GM23338 (cell line): Measurements from ENCODE around the gene OCA2. TPM values are rescaled to one million over a fixed set of nuclear protein-coding genes. Genes with fewer than 3 reads are reported as not detected.

ENCODE experiments used
- ATAC-seq: fragments of 200-7000 bp; cut with Tn5 transposase; 3 replicates; pipeline ENCODE4 v1.9.1; 2020
- DNase-seq: peaks from one replicate; pipeline ENCODE4 v3.0.0-alpha.2; 2015; ENCODE audit warnings: low spot score
- H2AFZ ChIP-seq: fragments of 200-600 bp; sonication (generic); 2 replicates; pipeline ENCODE4 v1.8.0; 2016; ENCODE audit warnings: antibody characterized with exemption, mild to moderate bottlenecking, moderate library complexity
- H3F3A ChIP-seq: fragments of 200-600 bp; sonication (generic); replicated peaks from 2 replicates; pipeline ENCODE4 v1.8.0; 2017; ENCODE audit warnings: antibody characterized with exemption, mixed run types, low read depth
- H3K27ac ChIP-seq: fragments of 200-600 bp; sonication (generic); 2 replicates; pipeline ENCODE4 v1.6.1; 2016; ENCODE audit warnings: low read depth
- H3K27me3 ChIP-seq: fragments of 200-600 bp; sonication (generic); 2 replicates; pipeline ENCODE4 v1.8.0; 2016; ENCODE audit warnings: mild to moderate bottlenecking, mixed run types, moderate library complexity; ENCODE audit not compliant: insufficient read depth
- H3K36me3 ChIP-seq: fragments of 200-600 bp; sonication (generic); 2 replicates; pipeline ENCODE4 v1.8.0; 2016; ENCODE audit warnings: mild to moderate bottlenecking; ENCODE audit not compliant: insufficient read depth
- H3K4me1 ChIP-seq: fragments of 200-600 bp; sonication (generic); 2 replicates; pipeline ENCODE4 v1.8.0; 2016; ENCODE audit warnings: mild to moderate bottlenecking, moderate library complexity; ENCODE audit not compliant: insufficient read depth
- H3K4me2 ChIP-seq: fragments of 200-600 bp; sonication (generic); 2 replicates; pipeline ENCODE4 v1.7.1; 2017; ENCODE audit warnings: mixed run types
- H3K4me3 ChIP-seq: fragments of 200-600 bp; sonication (generic); 2 replicates; pipeline ENCODE4 v1.6.1; 2016; ENCODE audit warnings: mixed run types
- H3K79me2 ChIP-seq: fragments of 200-600 bp; sonication (generic); replicated peaks from 2 replicates; pipeline ENCODE4 v1.8.0; 2017; ENCODE audit warnings: mild to moderate bottlenecking; ENCODE audit not compliant: insufficient read depth
- H3K9me2 ChIP-seq: fragments of 200-600 bp; sonication (generic); 2 replicates; pipeline ENCODE4 v1.8.0; 2017; ENCODE audit not compliant: insufficient read depth
- H4K20me1 ChIP-seq: fragments of 200-600 bp; sonication (generic); replicated peaks from 2 replicates; pipeline ENCODE4 v1.8.0; 2017; ENCODE audit warnings: mild to moderate bottlenecking; ENCODE audit not compliant: insufficient read depth
- H3K27ac Mint-ChIP-seq: 2 replicates; pipeline ENCODE4 v1.8.0; 2020; ENCODE audit warnings: inconsistent platforms, mild to moderate bottlenecking, moderate library complexity, mixed read lengths
- H3K27me3 Mint-ChIP-seq: 3 replicates; pipeline ENCODE4 v1.8.0; 2022; ENCODE audit warnings: low read depth, mild to moderate bottlenecking, moderate library complexity, mixed read lengths, inconsistent platforms; ENCODE audit not compliant: insufficient read depth, poor library complexity
- H3K36me3 Mint-ChIP-seq: 3 replicates; pipeline ENCODE4 v1.8.0; 2021; ENCODE audit warnings: low read depth, mild to moderate bottlenecking, inconsistent platforms, moderate library complexity, mixed read lengths
- H3K4me1 Mint-ChIP-seq: 3 replicates; pipeline ENCODE4 v1.8.0; 2020; ENCODE audit warnings: mild to moderate bottlenecking, inconsistent platforms, mixed read lengths
- H3K4me3 Mint-ChIP-seq: 3 replicates; pipeline ENCODE4 v1.8.0; 2021; ENCODE audit warnings: moderate library complexity, mild to moderate bottlenecking, inconsistent platforms, mixed read lengths
- H3K9me3 Mint-ChIP-seq: 3 replicates; pipeline ENCODE4 v1.8.0; 2020; ENCODE audit warnings: moderate library complexity, mild to moderate bottlenecking, inconsistent platforms, mixed read lengths
- CREB1 ChIP-seq: fragments of 250-450 bp; sonication (Bioruptor Pico); IDR thresholded peaks from 2 replicates; pipeline ENCODE4 v1.5.0; 2020; ENCODE audit warnings: low read depth, mild to moderate bottlenecking, moderate library complexity
- EZH2phosphoT487 ChIP-seq: fragments of 200-600 bp; sonication (generic); IDR thresholded peaks from one replicate; pipeline ENCODE4 v1.8.1; 2018; ENCODE audit warnings: antibody characterized with exemption; ENCODE audit not compliant: unreplicated experiment
- NANOG ChIP-seq: IDR thresholded peaks from 2 replicates; pipeline ENCODE4 v1.6.1; 2016; ENCODE audit warnings: antibody characterized with exemption, borderline replicate concordance
- POLR2AphosphoS5 ChIP-seq: IDR thresholded peaks from 2 replicates; pipeline ENCODE4 v1.6.1; 2016; ENCODE audit warnings: antibody characterized with exemption, low read depth
- STAT1 ChIP-seq: IDR thresholded peaks from one replicate; pipeline ENCODE4 v1.6.1; 2016; ENCODE audit warnings: antibody characterized with exemption; ENCODE audit not compliant: unreplicated experiment
- polyA plus RNA-seq: library from polyadenylated mRNA; unstranded; fragments of >200 nt; fragmentation: Nextera tagmentation; extraction: Ambion mirVana; gene quantifications from 2 replicates; pipeline ENCODE4 v1.2.1, GENCODE V29; 2016
- total RNA-seq: library from RNA; depleted of rRNA; stranded (reverse); fragments of >200 nt; shearing (Covaris generic); gene quantifications from 2 replicates; pipeline ENCODE4 v1.2.3, GENCODE V29; 2014
- TF ChIP-seq, protein P1 (sequence below), 2 experiments: fragments of 200-600 bp in 1 of 2; sonication (generic) in 1 of 2; conservative IDR thresholded peaks; 2 replicates each; pipeline versions ENCODE4 v1.5.1 to v1.6.1; 2016 to 2017; ENCODE audit warnings: antibody characterized with exemption in 2 of 2, low read depth in 2 of 2, mild to moderate bottlenecking in 2 of 2, moderate library complexity in 1 of 2
- TF ChIP-seq, protein P2 (sequence below): IDR thresholded peaks from one replicate; pipeline ENCODE4 v1.6.1; 2018; ENCODE audit warnings: antibody characterized with exemption; ENCODE audit not compliant: unreplicated experiment

OCA2 gene
- total and polyA plus RNA-seq, 2 experiments from 2014 or later: 0.40 to 0.69 TPM

DNA sequence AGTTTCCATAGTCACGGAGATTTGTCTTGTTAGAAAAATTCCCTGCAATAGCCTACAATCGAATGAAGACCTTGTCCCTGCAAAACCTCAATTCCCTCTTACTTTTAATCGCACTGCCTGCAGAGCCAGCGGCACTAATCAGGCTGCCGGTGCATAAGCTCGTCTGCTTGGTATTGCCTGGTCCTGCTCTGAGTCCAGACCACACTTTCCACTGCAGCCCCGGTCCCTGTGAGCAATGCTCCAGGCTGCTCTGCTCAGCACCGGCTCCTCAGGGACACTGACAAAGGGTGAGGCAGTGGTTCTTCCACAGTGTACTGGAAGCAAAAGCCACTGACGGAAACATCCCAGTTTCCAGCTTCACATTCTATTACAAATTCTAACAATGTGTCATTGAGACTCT lies 164.3 kb downstream of the OCA2 start:
- H3K27me3 Mint-ChIP-seq: peaks cover 7% of the 10 kb centered on the region
- ATAC-seq (peak; percentile 66), DNase-seq (no peak)
- peaks cover 14% of the 10 kb centered on the region; the same call in 2 of the 3 replicates for H3K4me1 Mint-ChIP-seq
- no peak overlapping the region for H3K4me2 ChIP-seq
- no peaks in the 10 kb centered on the region; the same call in 1 of the 2 replicates for H3K36me3 ChIP-seq
- no peaks in the 10 kb centered on the region for H3K9me2 ChIP-seq
- no peak overlapping the region for H3K4me3 Mint-ChIP-seq
- H3K4me3 ChIP-seq: no peak overlapping the region
- H3K27ac Mint-ChIP-seq: no peak overlapping the region
- H2AFZ ChIP-seq: peak overlapping the region; percentile 32; the same call in 1 of the 2 replicates
- no peaks in the 10 kb centered on the region for H3F3A ChIP-seq
- no peaks in the 10 kb centered on the region for H3K79me2 ChIP-seq
- H3K36me3 Mint-ChIP-seq: peaks cover 12% of the 10 kb centered on the region
- peaks cover 24% of the 10 kb centered on the region for H3K9me3 Mint-ChIP-seq
- TF ChIP-seq, protein P1, sequence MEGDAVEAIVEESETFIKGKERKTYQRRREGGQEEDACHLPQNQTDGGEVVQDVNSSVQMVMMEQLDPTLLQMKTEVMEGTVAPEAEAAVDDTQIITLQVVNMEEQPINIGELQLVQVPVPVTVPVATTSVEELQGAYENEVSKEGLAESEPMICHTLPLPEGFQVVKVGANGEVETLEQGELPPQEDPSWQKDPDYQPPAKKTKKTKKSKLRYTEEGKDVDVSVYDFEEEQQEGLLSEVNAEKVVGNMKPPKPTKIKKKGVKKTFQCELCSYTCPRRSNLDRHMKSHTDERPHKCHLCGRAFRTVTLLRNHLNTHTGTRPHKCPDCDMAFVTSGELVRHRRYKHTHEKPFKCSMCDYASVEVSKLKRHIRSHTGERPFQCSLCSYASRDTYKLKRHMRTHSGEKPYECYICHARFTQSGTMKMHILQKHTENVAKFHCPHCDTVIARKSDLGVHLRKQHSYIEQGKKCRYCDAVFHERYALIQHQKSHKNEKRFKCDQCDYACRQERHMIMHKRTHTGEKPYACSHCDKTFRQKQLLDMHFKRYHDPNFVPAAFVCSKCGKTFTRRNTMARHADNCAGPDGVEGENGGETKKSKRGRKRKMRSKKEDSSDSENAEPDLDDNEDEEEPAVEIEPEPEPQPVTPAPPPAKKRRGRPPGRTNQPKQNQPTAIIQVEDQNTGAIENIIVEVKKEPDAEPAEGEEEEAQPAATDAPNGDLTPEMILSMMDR (conservative IDR thresholded peaks at IDR 0.05; ENCODE audit: low read depth in 2 of 2): no peak
- no peak for TF ChIP-seq POLR2AphosphoS5
- H3K4me1 ChIP-seq: peaks cover 13% of the 10 kb centered on the region
- H3K27me3 ChIP-seq: no peaks in the 10 kb centered on the region
- no peaks in the 10 kb centered on the region for H4K20me1 ChIP-seq
- H3K27ac ChIP-seq: no peak overlapping the region

DNA sequence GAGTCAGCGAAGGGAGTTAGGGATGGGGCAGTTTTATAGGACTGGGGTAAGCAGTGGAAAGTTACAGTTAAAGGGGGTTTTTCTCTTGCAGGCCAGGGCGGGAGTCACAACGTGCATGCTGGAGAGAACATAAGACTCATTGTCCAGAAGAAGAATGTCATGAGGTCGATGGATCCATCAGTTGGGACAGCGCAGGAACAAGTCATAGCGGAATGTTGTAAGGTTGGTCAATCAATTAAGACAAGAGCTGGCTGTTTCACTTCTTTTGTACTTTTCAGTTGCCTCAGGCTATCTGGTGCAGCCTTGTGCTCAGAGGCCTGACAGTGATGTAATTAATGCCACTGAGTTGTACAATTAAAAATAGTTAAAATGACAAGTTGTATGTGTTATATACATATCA lies 165.6 kb downstream of the OCA2 start:
- Mint-ChIP-seq H3K27me3 (peaks cover 7% of the 10 kb centered on the region), H3K27ac (no peak overlapping the region), H3K36me3 (peaks cover 12% of the 10 kb centered on the region), H3K9me3 (peaks cover 24% of the 10 kb centered on the region), H3K4me3 (no peak overlapping the region), H3K4me1 (peaks cover 3% of the 10 kb centered on the region; the same call in 2 of the 3 replicates)
- H3K4me2 ChIP-seq: no peak overlapping the region
- no peaks in the 10 kb centered on the region for H3K27me3 ChIP-seq
- no peak for TF ChIP-seq NANOG
- TF ChIP-seq, protein P2, sequence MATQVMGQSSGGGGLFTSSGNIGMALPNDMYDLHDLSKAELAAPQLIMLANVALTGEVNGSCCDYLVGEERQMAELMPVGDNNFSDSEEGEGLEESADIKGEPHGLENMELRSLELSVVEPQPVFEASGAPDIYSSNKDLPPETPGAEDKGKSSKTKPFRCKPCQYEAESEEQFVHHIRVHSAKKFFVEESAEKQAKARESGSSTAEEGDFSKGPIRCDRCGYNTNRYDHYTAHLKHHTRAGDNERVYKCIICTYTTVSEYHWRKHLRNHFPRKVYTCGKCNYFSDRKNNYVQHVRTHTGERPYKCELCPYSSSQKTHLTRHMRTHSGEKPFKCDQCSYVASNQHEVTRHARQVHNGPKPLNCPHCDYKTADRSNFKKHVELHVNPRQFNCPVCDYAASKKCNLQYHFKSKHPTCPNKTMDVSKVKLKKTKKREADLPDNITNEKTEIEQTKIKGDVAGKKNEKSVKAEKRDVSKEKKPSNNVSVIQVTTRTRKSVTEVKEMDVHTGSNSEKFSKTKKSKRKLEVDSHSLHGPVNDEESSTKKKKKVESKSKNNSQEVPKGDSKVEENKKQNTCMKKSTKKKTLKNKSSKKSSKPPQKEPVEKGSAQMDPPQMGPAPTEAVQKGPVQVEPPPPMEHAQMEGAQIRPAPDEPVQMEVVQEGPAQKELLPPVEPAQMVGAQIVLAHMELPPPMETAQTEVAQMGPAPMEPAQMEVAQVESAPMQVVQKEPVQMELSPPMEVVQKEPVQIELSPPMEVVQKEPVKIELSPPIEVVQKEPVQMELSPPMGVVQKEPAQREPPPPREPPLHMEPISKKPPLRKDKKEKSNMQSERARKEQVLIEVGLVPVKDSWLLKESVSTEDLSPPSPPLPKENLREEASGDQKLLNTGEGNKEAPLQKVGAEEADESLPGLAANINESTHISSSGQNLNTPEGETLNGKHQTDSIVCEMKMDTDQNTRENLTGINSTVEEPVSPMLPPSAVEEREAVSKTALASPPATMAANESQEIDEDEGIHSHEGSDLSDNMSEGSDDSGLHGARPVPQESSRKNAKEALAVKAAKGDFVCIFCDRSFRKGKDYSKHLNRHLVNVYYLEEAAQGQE: no peak
- no peak for TF ChIP-seq STAT1
- H3K79me2 ChIP-seq: no peaks in the 10 kb centered on the region
- H3K36me3 ChIP-seq: no peaks in the 10 kb centered on the region
- H3K9me2 ChIP-seq: no peaks in the 10 kb centered on the region
- 0 out of 2 replicates have a peak, but pooled peaks cover 2% of the 10 kb centered on the region for H3K4me1 ChIP-seq
- H3K4me3 ChIP-seq: no peak overlapping the region
- H2AFZ ChIP-seq: no peak overlapping the region
- no peaks in the 10 kb centered on the region for H4K20me1 ChIP-seq
- ATAC-seq (no peak), DNase-seq (no peak)
- H3K27ac ChIP-seq: no peak overlapping the region
- H3F3A ChIP-seq: no peaks in the 10 kb centered on the region

DNA sequence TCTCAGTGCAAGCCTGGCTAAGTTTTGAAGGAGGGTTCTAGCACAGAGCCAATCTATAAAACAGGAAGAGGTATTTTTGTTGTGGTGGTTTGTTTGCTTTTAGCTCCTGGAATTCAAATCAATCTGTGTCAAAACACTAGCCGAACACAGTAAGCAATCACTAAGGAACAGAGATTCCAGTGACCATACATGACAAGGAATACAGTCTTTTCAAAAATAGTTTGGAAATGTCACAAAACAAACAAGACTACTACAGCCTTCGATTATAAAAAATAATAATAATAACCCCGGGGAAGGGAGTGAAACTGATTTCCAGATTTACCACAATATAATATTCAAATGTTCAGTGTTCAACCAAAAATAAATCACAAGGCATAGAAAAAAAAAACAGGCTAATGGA lies 166.5 kb downstream of the OCA2 start:
- DNase-seq: no peak
- H3K27ac Mint-ChIP-seq: no peak overlapping the region
- H2AFZ ChIP-seq: no peak overlapping the region
- TF ChIP-seq EZH2phosphoT487 (no peak), POLR2AphosphoS5 (no peak), CREB1 (CRISPR knock-in tag) (no peak), STAT1 (no peak)
- TF ChIP-seq, protein P2: no peak
- TF ChIP-seq, protein P1 (conservative IDR thresholded peaks at IDR 0.05; ENCODE audit: low read depth in 2 of 2): no peak

More for the DNA sequence above, 166.5 kb downstream of the OCA2 start:
- Histone ChIP-seq H3K27me3 (no peaks in the 10 kb centered on the region), H3K4me3 (no peak overlapping the region), H3F3A (no peaks in the 10 kb centered on the region), H3K27ac (no peak overlapping the region), H3K36me3 (no peaks in the 10 kb centered on the region), H3K4me1 (no peaks in the 10 kb centered on the region), H3K79me2 (no peaks in the 10 kb centered on the region), H4K20me1 (no peaks in the 10 kb centered on the region), H3K9me2 (no peaks in the 10 kb centered on the region), H3K4me2 (no peak overlapping the region)
- peaks cover 3% of the 10 kb centered on the region; the same call in 1 of the 3 replicates for H3K4me1 Mint-ChIP-seq
- H3K4me3 Mint-ChIP-seq: no peak overlapping the region
- peaks cover 12% of the 10 kb centered on the region for H3K36me3 Mint-ChIP-seq
- peaks cover 24% of the 10 kb centered on the region for H3K9me3 Mint-ChIP-seq
- no peak for ATAC-seq
- peaks cover 4% of the 10 kb centered on the region for H3K27me3 Mint-ChIP-seq
